GM21786 (cell line): ENCODE results near the gene RIMBP2.

ENCODE experiments used
- ATAC-seq: cut with Tn5 transposase; IDR thresholded peaks from one replicate; pipeline ENCODE4 v1.9.1; 2021; ENCODE audit not compliant: unreplicated experiment

The RIMBP2 gene

DNA sequence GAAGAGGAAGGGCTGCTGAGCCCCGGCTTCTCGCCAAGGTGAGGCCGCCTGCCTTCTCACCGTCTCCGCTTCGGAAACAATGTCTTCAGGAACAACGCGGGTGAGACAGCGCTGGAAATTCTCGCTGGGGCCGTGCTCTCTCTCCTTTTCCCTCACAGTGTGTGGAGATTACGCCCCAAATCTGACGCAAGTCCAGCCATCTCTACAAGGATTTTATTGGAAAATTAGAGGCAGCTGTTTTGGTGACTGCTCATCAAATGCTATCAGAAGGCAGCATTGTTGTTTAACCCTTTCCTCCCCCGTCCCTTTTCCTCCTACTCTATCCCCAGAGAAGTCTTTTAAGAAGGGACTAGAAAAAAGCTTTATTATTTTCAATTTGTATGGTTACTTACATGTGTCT is 324.9 kb downstream of the RIMBP2 start:
- ATAC-seq: no peak

- no peak for ATAC-seq
Measured at GRCh38 chr12:130385193-130385592, 330.9 kb downstream of the RIMBP2 start.

DNA sequence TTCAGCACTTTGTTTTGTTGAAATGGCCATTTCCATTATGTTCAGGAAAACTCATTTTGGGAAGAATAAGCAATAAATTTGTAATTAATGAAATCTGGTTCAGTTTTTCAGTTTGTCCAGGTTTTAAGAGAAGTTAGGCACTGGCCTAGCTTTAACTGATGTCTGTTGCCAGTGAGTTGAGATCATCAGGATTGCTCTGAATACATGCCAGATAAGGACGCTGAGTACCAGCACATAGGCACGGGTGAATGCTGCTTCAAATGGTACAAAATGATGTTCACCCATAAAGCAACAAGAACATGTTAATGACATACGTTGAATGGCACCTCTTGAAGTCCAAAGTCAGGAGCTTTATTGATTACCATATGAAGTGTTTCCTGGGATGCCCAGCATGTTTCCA is 331.9 kb downstream of the RIMBP2 start:
- no peak for ATAC-seq

- ATAC-seq: no peak
Measured at GRCh38 chr12:130382818-130383217, 333.3 kb downstream of the RIMBP2 start.

- no peak for ATAC-seq
Measured at GRCh38 chr12:130375296-130376287, 340.5 kb downstream of the RIMBP2 start.

DNA sequence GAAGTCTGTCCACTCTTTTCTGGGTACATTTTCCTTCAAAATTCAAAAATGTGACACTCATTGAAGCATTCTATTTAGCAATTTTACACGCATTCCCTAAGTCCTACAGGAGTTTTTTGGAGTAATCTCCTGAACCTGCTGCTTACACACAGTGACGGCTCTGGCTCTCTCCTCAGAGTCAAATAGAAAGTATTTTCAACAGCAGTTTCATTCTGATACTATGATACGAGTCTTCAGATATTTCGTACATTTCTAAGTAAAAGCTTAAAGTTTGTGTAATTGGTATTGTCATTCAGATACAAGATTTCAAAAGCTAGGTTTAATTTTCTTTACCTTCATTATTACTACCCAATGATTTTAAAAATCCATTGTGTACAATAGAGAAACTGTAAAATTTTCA is 342.0 kb downstream of the RIMBP2 start:
- no peak for ATAC-seq

DNA sequence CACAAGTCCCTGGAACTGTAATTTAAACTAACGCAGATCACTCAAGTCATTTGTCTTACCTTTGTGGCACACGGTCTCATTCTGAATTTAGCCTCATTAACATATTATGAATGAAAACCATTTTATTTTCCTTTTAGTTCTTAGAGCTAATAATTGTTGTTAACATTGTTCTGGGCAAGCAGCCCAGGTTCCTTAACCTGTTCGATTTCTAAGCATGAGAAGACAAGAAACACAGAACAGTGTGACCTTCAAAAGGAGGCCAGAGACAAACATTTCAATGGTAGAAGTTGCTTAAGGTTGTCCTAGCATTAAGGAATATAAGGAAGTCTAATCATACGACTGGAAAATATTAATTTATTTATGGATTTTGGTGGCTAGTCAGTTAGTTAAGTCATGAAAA is 343.2 kb downstream of the RIMBP2 start:
- ATAC-seq: no peak

GRCh38 chr12:130371296-130371695 is 344.8 kb downstream of the RIMBP2 start:
- ATAC-seq: no peak

GRCh38 chr12:130369816-130370215 is 346.3 kb downstream of the RIMBP2 start:
- ATAC-seq: no peak

DNA sequence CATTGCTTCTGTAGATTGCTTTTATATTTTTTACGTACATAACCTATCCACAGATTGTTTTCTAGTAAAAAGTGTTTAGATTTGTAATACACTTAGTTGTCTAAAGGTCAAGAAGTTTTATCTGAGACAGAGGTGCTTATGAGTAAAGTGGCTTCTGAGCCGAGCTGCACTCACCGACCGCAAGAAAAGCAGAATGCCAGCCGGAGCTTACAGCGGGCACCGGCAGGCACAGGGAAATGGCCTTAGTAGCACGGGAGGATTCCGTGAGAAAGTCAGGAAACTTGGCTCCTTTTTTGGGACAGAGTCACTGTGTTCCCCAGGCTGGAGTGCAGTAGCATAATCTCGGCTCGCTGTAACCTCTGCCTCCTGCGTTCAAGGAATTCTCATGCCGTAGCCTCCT is 348.6 kb downstream of the RIMBP2 start:
- no peak for ATAC-seq

DNA sequence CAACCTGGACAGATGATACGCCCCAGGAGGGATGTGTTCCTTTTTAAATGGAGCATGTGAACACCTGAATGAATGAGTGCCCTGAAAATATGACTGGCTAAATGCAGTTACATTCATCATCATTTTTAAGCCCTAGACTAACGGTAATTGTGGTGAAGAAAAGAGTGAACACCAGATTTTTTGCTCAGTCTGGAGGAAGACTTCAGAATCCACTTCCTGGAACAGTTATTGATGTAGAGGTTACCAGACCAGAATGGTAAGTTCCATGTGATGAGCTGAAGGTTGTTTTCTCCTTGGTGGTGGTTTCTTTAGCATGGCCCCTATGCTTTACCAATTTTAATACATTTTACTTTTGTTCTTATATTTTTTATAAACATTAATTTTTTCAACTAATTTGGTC is 349.1 kb downstream of the RIMBP2 start:
- ATAC-seq: no peak

- no peak for ATAC-seq
Measured at GRCh38 chr12:130366159-130366558, 349.9 kb downstream of the RIMBP2 start.

DNA sequence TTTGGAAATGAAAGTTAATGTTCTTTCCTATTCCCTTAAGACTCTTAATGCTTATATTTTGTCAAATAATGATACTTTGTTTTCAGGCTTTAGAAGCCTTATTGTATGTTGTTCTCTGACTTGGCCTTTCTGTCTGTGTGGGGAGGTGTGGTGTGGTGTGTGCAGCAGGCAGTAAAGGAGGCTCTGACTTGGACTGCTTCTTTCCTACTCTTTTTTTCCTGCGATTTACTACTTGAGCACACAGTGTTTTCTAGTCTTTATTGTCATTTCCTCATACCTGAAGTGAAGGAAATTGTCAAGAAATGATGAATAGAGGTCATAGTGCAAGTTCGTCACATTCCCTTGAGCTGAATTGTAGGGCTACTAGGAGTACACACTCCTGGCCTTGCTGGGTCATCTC is 351.5 kb downstream of the RIMBP2 start:
- ATAC-seq: no peak

DNA sequence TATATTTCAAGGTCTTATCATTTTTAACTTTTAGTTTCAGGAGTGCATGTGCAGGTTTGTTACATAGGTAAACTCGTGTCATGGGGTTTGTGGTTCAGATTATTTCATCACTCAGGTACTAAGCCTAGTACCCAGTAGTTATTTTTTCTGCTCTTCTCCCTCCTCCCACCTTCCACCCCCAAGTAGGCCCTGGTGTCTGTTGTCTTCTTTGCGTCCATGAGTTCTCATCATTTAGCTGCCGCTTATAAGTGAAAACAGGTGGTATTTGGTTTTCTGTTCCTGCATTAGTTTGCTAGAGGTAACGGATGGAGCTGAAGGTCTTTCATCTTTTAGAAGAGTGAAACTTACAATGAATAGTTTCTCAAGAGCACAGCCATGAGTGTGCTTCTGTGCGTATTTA is 354.0 kb downstream of the RIMBP2 start:
- no peak for ATAC-seq

GRCh38 chr12:130357729-130358330 is 358.3 kb downstream of the RIMBP2 start:
- no peak for ATAC-seq

DNA sequence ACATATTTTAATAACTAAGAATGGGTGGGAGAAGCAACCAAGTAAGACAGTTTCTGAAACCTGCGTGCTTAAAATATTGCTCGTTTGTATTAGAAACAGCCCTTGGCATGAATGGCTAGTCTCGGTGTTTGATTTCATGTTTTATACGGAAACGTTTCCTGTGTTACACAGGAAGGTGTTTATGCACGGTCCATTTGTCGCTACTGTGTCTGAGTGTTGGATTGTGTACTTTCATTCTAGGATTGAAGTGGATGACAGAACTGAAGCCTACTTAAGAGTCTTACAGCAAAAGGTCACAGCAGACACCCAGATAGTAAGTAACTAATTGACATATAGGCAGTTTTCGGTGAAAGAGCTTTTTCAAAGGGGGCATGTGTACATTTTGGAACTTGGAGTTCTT is 358.9 kb downstream of the RIMBP2 start:
- ATAC-seq: no peak

DNA sequence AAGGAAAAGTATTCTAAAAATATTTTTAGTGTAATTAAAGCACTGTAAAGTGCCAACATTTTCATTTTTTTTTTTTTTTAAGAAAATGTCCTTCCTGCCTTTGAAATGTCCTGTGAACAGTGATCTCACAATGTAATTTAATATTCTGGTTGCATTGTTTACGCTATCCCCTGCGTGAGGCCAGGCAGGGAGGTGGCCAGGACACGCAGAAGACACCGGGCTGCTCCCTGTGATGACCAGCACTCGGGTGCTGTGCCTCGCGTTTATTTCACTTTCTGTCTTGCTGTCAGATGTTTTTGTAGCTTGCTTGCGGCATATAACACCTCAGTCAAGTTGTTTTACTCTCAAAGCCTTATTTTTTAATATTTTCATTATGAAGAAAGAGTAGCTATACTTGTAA is 359.9 kb downstream of the RIMBP2 start:
- ATAC-seq: no peak

GRCh38 chr12:130354407-130354806 is 361.7 kb downstream of the RIMBP2 start:
- no peak for ATAC-seq

DNA sequence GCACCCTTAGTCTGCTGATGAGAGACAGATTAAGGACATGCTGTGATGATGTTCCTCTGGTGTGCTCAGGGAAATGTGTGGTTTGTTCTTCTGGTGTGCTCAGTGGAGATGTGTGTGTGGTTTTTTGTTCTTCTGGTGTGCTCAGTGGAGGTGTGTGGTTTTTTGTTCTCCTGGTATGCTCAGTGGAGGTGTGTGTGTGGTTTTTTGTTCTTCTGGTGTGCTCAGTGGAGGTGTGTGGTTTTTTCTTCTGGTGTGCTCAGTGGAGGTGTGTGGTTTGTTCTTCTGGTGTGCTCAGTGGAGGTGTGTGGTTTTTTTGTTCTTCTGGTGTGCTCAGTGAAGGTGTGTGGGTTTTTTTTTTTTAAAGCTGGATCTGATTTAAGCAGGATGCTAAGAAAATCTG is 363.0 kb downstream of the RIMBP2 start:
- ATAC-seq: no peak

DNA sequence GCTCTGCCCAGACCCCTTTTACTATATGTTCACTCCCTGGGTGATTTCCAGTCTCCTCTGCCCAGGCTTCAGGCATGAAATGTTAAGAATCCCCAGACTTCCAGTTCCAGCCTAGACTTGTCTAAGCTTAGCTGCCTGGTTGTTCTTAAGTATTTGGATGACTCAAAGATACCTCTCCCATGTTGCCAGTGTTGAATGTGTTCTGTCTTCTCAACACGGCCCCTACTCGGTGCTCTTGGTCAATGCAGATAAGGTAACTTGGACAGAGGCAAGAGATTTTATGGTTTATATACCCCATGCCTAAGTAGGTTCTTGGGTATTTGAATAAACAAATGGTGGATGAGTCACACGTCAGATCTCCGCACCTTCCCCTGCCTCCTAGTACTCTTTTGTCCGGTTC is 364.8 kb downstream of the RIMBP2 start:
- no peak for ATAC-seq

- ATAC-seq: no peak
Measured at GRCh38 chr12:130350715-130351114, 365.4 kb downstream of the RIMBP2 start.

- ATAC-seq: no peak
Measured at GRCh38 chr12:130347588-130347987, 368.5 kb downstream of the RIMBP2 start.
